Measurements from ENCODE around the gene LVRN.

LVRN gene

DNA sequence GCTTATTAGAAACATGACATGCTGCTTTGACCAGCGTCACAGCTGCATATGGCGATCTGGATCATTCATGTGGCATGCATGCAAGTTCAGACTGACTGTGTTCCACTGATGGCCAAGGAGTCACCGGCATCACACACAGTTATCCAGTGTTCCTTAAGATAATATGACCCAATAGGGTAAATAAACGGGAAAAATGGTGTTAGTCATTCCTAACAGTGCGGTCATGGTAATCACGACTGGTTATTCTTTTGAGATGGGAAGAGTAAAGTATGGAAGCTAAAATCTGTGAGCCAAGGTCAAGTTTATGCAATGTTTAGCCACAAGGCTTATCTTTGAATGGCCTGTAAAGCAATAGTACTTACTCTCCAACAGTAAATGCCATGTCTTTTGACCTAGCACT lies 29.3 kb upstream of the LVRN start:
- no peaks in the 10 kb centered on the region for H3K27me3 ChIP-seq (ENCODE audit: insufficient read depth, low read depth, severe bottlenecking)
- H3K4me3 ChIP-seq (ENCODE audit: low read depth, low read length), result no peak overlapping the region
- no peaks in the 10 kb centered on the region for H3K36me3 ChIP-seq
- DNase-seq, result no peak
- H3K9me3 ChIP-seq (ENCODE audit: severe bottlenecking), result no peaks in the 10 kb centered on the region
- no peak for TF ChIP-seq CTCF (IDR thresholded peaks at IDR 0.05; ENCODE audit: low read depth, low read length)
- no peak overlapping the region for H3K27ac ChIP-seq

GRCh38 chr5:115934388-115934974 lies 27.8 kb upstream of the LVRN start:
- Histone ChIP-seq H3K36me3 (no peaks in the 10 kb centered on the region), H3K4me3 (ENCODE audit: low read depth, low read length) (no peak overlapping the region), H3K9me3 (ENCODE audit: severe bottlenecking) (no peaks in the 10 kb centered on the region), H3K27me3 (ENCODE audit: insufficient read depth, low read depth, severe bottlenecking) (no peaks in the 10 kb centered on the region), H3K27ac (no peak overlapping the region)
- no peak for DNase-seq
- no peak for TF ChIP-seq CTCF (IDR thresholded peaks at IDR 0.05; ENCODE audit: low read depth, low read length)

- DNase-seq, result no peak
- Histone ChIP-seq H3K27ac (no peak overlapping the region), H3K9me3 (ENCODE audit: severe bottlenecking) (no peaks in the 10 kb centered on the region), H3K27me3 (ENCODE audit: insufficient read depth, low read depth, severe bottlenecking) (no peaks in the 10 kb centered on the region), H3K4me3 (ENCODE audit: low read depth, low read length) (no peak overlapping the region), H3K36me3 (no peaks in the 10 kb centered on the region)
- TF ChIP-seq CTCF (IDR thresholded peaks at IDR 0.05; ENCODE audit: low read depth, low read length), result no peak
These were observed 26.2 kb upstream of the LVRN start for GRCh38 chr5:115936031-115936430.

DNA sequence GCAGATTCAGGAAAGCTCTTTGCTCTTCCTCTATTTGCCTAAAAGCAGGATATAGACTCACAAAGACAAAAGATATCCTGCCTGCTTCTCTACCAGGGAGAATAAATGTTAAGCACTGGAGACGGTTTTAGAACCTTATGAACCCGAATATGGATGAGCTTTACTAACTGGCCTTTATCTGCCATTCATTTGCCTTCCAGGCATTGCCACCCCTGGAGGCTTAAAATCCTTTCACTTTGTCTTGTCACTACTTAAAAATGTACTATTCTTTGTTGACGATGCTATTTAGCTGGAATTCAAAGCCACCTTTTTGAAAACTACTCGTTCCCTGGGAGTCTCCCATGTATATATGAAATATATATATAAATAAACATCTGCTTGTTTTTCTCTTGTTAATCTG lies 23.2 kb upstream of the LVRN start:
- TF ChIP-seq CTCF (IDR thresholded peaks at IDR 0.05; ENCODE audit: low read depth, low read length), result no peak
- no peak overlapping the region for H3K27ac ChIP-seq
- H3K36me3 ChIP-seq, result no peaks in the 10 kb centered on the region
- DNase-seq, result no peak
- H3K4me3 ChIP-seq (ENCODE audit: low read depth, low read length), result no peak overlapping the region
- H3K27me3 ChIP-seq (ENCODE audit: insufficient read depth, low read depth, severe bottlenecking), result no peaks in the 10 kb centered on the region
- no peaks in the 10 kb centered on the region for H3K9me3 ChIP-seq (ENCODE audit: severe bottlenecking)

DNA sequence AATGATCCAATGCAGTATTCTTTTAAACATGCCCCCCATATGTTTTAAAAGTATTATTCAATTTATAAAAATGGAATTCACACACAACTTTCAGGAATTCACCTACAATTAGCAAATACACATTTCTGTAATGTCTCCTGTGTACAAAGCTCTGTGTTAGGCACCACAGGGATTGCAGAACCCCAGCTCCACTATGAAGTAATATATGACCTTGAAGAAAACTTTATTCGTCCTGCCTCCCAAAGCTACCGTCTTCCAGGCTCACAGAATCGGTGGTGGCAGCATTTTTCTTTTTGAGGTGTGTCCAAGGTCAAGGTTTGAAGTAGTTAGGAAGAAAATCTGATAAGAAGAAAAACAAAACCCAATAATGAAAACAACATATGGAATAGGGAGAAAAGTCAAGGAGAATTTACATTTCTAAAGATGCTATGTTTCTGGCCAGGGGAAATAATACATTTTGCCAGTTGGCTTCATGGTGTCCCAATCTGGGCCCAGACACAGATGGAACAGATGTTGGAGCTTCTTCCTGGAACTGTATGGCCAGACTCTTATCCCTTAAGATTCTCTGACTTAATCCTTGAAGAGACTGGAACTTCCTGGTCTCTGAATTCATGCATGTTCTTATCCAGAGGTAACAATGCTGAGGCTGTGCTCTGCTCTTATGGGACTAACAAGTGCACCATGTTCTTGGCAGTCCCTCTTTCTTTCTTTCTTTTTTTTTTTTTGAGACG lies 22.0 kb upstream of the LVRN start:
- DNase-seq, result no peak
- no peak overlapping the region for H3K27ac ChIP-seq
- H3K9me3 ChIP-seq (ENCODE audit: severe bottlenecking), result no peaks in the 10 kb centered on the region
- H3K36me3 ChIP-seq, result no peaks in the 10 kb centered on the region
- no peak for TF ChIP-seq CTCF (IDR thresholded peaks at IDR 0.05; ENCODE audit: low read depth, low read length)
- no peaks in the 10 kb centered on the region for H3K27me3 ChIP-seq (ENCODE audit: insufficient read depth, low read depth, severe bottlenecking)
- no peak overlapping the region for H3K4me3 ChIP-seq (ENCODE audit: low read depth, low read length)
